ENCODE measurements around the gene IMMT.

DNA sequence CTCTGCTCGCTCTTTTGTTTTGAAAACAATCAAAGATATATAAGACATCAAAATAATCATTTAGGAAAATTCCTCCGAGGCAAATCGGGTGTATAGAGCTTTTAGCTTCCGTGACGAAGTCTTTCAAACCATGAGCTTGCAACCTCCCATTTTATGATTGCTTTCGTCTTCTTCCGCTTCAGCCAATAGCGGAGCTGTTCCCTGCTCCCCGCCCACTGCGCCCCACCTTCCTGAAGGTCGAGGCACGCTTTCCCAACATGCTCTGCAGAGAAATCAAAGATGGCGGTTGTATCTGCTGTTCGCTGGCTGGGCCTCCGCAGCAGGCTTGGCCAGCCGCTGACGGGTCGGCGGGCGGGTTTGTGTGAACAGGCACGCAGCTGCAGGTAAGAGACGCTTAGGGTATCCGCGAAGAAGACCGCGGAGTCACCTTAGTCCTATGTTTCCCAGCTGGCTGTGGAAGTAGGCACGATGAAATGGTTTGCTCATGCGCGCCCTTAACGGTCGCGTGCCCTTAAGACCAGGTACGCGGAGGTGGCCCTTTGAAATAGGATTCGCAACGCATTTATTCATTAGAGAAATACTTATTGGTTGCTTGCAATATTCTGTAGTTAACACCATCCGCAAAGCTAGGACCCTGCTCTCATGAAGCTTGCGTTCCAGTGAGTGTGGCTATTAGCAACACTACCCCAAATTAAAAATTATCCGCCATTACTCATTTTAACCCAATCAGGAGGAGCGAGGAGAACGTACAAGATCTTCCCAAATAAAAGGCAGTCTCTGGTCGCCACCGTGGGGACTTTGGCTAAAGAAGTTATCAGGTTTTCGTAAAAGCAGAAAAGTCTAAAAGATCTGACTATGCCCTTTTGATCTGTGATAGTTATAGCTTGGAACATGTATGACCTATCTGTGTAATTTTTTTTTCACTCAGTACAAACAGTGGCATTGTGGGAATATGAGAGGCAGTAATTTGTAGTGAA is 89.0 kb downstream of the IMMT start, which contains the start of gene PTCD3:
- TF ChIP-seq POLR2A (IDR thresholded peaks at IDR 0.05): peak in 1 of 2 donors; percentile 55
- TF ChIP-seq, protein P1, sequence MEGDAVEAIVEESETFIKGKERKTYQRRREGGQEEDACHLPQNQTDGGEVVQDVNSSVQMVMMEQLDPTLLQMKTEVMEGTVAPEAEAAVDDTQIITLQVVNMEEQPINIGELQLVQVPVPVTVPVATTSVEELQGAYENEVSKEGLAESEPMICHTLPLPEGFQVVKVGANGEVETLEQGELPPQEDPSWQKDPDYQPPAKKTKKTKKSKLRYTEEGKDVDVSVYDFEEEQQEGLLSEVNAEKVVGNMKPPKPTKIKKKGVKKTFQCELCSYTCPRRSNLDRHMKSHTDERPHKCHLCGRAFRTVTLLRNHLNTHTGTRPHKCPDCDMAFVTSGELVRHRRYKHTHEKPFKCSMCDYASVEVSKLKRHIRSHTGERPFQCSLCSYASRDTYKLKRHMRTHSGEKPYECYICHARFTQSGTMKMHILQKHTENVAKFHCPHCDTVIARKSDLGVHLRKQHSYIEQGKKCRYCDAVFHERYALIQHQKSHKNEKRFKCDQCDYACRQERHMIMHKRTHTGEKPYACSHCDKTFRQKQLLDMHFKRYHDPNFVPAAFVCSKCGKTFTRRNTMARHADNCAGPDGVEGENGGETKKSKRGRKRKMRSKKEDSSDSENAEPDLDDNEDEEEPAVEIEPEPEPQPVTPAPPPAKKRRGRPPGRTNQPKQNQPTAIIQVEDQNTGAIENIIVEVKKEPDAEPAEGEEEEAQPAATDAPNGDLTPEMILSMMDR (IDR thresholded peaks at IDR 0.05): no peak
